ENCODE measurements around the gene MTURN.

MTURN gene

DNA sequence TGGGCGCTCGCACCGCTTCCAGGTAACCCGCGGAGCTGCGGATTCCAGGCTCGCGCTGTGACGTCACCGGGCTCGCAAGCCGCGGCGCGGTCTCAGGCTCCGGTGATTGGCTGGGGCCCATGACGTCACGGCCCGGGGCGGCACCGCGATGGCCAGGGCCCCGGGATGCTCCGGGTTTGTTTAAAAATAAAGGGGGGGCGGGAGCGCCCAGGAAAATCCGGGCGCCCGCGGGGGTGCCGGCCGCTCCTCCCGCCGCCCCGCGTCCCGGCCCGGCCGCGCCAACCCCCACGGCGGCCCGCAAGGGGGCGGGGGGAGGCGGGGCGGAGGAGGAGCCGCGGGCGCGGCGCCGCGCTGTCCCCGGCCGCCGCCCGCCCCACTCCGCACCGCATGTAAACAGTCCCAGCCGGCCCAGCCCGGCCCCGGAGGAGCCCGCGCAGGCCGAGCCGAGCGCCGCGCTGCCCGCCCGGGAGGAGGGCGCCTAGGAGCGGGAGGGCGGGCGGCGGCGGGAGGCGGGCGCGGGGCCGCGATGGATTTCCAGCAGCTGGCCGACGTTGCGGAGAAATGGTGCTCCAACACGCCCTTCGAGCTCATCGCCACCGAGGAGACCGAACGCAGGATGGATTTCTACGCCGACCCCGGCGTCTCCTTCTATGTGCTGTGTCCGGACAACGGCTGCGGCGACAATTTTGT, at the start of gene MTURN:
Gene MTURN, plus strand, starts transcription at position 376 of the 690 bp plus-strand sequence. Its CDS starts 151 bp downstream, at position 527.
- peak; percentile 92 for DNase-seq (ENCODE audit: low spot score)
- TF ChIP-seq, protein P1, sequence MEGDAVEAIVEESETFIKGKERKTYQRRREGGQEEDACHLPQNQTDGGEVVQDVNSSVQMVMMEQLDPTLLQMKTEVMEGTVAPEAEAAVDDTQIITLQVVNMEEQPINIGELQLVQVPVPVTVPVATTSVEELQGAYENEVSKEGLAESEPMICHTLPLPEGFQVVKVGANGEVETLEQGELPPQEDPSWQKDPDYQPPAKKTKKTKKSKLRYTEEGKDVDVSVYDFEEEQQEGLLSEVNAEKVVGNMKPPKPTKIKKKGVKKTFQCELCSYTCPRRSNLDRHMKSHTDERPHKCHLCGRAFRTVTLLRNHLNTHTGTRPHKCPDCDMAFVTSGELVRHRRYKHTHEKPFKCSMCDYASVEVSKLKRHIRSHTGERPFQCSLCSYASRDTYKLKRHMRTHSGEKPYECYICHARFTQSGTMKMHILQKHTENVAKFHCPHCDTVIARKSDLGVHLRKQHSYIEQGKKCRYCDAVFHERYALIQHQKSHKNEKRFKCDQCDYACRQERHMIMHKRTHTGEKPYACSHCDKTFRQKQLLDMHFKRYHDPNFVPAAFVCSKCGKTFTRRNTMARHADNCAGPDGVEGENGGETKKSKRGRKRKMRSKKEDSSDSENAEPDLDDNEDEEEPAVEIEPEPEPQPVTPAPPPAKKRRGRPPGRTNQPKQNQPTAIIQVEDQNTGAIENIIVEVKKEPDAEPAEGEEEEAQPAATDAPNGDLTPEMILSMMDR (IDR thresholded peaks at IDR 0.05): no peak
- H3K4me3 ChIP-seq: peak within 1 kb of the TSS; percentile 97
- peak within 1 kb of the TSS; percentile 95 to 98 for H3K27ac ChIP-seq

DNA sequence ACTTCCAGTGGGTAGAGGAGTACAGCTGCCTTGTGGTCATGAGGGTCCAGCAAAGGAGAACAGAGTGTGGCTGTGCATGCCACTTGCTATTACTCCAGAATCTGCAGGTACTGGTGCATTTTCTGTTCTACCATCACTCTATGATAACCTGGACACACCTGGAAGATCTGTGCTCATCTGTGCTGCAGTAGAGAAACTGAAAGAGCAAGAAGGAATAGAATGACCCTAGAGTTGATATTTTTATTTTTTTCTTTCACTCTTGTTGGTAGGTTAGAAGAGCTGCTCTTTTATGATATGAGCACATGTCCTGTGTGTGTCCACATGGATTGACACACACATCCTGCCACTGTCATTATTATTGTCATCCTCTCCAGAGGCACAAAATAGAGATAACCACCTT, 48.3 kb upstream of the MTURN start:
- TF ChIP-seq, protein P1 (IDR thresholded peaks at IDR 0.05): no peak
- no peak overlapping the region for H3K27ac ChIP-seq
- DNase-seq (ENCODE audit: low spot score): no peak
- H3K4me3 ChIP-seq: no peak overlapping the region

DNA sequence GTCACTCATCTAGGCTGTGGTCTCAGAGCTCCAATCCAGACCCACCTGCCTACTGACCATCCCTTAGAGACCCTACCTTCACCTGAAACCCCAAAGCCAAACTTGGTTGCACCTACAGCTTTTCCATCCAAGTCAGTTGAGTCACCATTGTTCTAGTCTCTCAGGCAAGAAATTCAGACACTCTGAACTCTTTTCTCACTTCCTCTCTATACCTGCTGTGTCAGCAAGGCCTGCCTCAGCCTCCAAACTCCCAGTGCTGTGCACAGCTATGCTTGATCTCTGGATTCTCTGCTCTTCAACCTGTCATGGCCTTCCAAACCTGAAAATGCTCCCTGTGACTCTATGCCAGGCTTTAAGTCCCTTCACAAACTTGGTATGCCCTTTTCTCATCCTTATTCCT, 47.4 kb upstream of the MTURN start:
- Histone ChIP-seq H3K4me3 (no peak overlapping the region), H3K27ac (no peak overlapping the region)
- DNase-seq (ENCODE audit: low spot score): no peak
- TF ChIP-seq, protein P1 (IDR thresholded peaks at IDR 0.05): no peak

DNA sequence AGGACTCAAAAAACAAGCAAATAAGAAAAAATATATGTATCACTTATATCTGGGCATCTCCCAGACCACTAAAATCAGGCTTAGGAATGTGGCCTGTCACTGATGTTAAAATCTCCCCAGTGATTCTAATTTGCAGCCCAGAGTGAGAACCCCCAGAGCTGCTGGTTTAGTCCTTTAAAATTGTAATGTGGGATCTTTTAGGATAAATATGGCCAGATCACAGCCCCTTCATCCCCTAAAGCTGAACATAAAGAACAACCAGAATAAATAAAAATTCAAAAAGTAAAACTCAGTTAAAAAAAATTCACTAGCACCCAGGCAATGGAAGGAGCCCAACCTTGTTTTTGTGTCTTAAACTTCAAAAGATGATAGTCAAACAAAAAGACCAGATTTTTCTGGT, 46.4 kb upstream of the MTURN start:
- Histone ChIP-seq H3K4me3 (no peak overlapping the region), H3K27ac (no peak overlapping the region)
- DNase-seq (ENCODE audit: low spot score): no peak
- TF ChIP-seq, protein P1 (IDR thresholded peaks at IDR 0.05): no peak

DNA sequence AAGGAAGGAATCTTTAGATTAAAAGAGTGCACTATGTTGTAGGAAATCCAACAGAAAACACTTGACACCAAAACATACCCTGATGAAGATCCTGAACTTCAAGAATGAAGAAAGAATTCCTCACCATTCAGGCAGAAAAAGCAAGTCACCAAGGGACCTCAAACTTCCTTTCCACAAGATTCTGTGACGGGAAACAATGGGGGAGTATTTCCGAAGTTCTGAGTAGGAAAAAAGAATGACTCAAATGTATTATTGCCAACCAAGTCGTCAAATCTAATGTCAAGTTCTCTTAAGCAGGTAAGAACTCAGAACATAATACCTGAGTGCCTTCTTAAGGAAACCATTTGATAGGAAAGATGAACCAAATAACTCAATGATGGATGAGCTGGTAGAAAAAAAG, 44.7 kb upstream of the MTURN start:
- TF ChIP-seq, protein P1 (IDR thresholded peaks at IDR 0.05): no peak
- Histone ChIP-seq H3K4me3 (no peak overlapping the region), H3K27ac (no peak overlapping the region)
- DNase-seq (ENCODE audit: low spot score): no peak

DNA sequence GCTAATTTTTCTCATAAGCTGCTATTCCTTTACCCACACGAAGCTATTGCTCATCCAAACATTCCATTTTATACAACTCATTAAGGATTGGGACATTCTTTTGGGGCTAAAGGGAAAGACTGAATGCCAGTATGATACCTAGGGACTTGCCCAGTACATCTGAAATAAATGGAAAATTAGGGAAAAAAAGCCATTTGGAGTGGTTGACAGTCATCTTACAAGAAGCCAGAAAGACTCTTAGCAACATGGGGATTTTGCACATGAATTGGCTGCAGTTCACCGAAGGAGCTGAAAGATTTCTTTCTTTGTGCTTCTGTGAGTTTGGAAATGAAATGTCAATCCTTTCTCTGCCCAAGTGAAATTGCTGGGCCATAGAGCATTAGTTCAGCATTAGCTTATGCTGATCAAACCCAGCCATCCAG, 43.3 kb upstream of the MTURN start:
- H3K4me3 ChIP-seq: no peak overlapping the region
- TF ChIP-seq, protein P1 (IDR thresholded peaks at IDR 0.05): no peak
- H3K27ac ChIP-seq: peak overlapping the region in 1 of 2 donors; percentile 68
- no peak for DNase-seq (ENCODE audit: low spot score)

DNA sequence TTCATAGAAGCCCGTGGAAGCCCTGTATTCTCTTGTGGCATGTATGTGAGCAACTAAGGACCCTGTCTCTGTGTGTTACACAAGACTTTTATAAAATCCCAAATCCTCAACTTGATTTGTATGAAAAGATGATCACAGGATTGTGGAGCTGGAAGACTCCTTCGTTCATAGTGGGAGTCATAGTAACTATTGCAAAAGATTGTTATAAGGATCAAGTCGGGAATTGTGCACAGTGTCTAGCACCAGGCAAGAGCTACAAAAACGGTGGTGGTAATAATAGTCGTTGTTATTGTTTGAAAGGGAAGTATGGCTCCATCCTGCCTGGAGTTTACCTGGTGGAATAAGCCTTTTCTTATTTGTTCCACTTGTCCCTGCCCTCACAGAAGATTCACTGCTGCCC, 42.8 kb upstream of the MTURN start:
- TF ChIP-seq, protein P1 (IDR thresholded peaks at IDR 0.05): no peak
- Histone ChIP-seq H3K4me3 (no peak overlapping the region), H3K27ac (peak overlapping the region in 1 of 2 donors; percentile 68)
- no peak for DNase-seq (ENCODE audit: low spot score)

All from coronary artery (tissue), 2 donors.